Tibial artery (tissue), 4 donors: ENCODE measurements around the gene KYAT1.

Experiments
- DNase-seq, 2 donors: peaks; one replicate each; pipeline ENCODE4 v3.0.0-alpha.2; 2019
- H3K27ac ChIP-seq, 2 donors: fragments of 200-600 bp; sonication (generic) in 1 of 2; 1 replicate in 1 of 2; 2 replicates in 1 of 2; pipeline ENCODE4 v1.5.1; 2018 to 2019; ENCODE audit warnings: mild to moderate bottlenecking in 1 of 2
- H3K27me3 ChIP-seq, 2 donors: fragments of 200-600 bp; sonication (generic) in 1 of 2; one replicate each; pipeline versions ENCODE4 v1.5.1 to v1.6.0; 2016 to 2019
- H3K36me3 ChIP-seq, 3 donors: fragments of 200-600 bp; sonication (generic) in 2 of 3; one replicate each; pipeline ENCODE4 v1.5.1; 2016 to 2019; ENCODE audit warnings: mild to moderate bottlenecking in 2 of 3
- H3K4me1 ChIP-seq, 4 donors: fragments of 200-600 bp; sonication (generic) in 2 of 4; 1 replicate in 3 of 4; 2 replicates in 1 of 4; pipeline ENCODE4 v1.5.1; 2016 to 2019
- H3K4me3 ChIP-seq, 2 donors: fragments of 200-600 bp; sonication (generic) in 1 of 2; 1 replicate in 1 of 2; 2 replicates in 1 of 2; pipeline ENCODE4 v1.5.1; 2018 to 2019; ENCODE audit warnings: mild to moderate bottlenecking in 2 of 2
- H3K9me3 ChIP-seq, 3 donors: fragments of 200-600 bp; sonication (generic) in 1 of 3; one replicate each; pipeline ENCODE4 v1.5.1; 2016 to 2019
- intact Hi-C: fragments of 100-400 bp; cut with DNase I; formaldehyde crosslinking; loops from one replicate; pipeline ENCODE4 v1.15.0; 2023; ENCODE audit warnings: low total_unique reads
- TF ChIP-seq, protein P1 (sequence below), 2 experiments: fragments of 200-600 bp in 1 of 2; fragments of 450-650 bp in 1 of 2; IDR thresholded peaks; one replicate each; pipeline ENCODE4 v1.5.1; 2017 to 2019; ENCODE audit warnings: antibody characterized with exemption in 2 of 2, mild to moderate bottlenecking in 1 of 2, moderate library complexity in 1 of 2

The KYAT1 gene

DNA sequence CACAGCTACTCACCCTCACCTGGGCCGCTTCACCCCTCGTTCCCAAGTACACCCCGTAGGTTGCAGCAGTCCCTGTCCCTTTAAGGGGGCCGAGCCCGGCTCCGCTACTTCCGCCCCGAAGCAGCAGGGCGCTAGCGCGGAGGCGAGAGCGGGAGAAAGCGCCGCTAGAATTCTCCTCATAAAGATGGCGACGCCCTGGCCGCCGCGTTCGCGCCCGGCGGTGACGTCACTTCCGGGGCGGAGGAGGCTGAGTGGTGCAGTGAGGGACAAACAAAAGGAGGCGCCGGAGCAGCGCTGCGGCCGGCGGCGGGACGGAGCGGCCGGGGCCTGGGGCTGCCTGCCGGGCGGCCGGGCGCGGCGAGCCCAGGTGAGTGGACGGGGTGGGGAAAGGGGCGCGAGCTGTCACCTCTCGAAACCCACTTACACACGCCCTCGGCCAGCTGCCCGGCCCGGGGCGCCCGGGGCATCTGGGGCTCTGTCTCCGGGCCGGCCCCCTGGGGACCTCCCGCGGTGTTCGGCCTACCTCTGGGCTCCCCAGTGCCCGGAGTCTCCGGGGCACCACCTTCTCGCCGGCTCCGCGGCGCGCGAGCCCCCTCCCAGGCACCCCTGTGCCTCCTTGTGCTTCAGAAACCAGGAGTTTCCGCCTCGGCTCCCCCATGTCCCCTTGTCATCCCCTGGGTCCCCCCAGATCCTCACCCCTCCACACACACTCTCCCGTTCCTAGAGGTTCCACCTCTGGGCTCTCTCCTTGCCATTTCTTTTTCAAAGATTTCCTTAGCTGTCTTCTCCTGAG is at the start of gene KYAT1, which contains the start of gene LRRC8A:
Gene KYAT1, minus strand, starts transcription at position 67 of the 793 bp plus-strand sequence. CDS start 36,545 bp downstream, outside the sequence.
Gene LRRC8A, plus strand, starts transcription at position 250 of the 793 bp plus-strand sequence. CDS start 25,032 bp downstream, outside the sequence.
- peak within 1 kb of the TSS; percentile 94 to 98 for H3K27ac ChIP-seq
- H3K9me3 ChIP-seq = no peaks in the 10 kb centered on the region
- peak within 1 kb of the TSS; percentile 84 to 96 for H3K4me3 ChIP-seq
- TF ChIP-seq, protein P1, sequence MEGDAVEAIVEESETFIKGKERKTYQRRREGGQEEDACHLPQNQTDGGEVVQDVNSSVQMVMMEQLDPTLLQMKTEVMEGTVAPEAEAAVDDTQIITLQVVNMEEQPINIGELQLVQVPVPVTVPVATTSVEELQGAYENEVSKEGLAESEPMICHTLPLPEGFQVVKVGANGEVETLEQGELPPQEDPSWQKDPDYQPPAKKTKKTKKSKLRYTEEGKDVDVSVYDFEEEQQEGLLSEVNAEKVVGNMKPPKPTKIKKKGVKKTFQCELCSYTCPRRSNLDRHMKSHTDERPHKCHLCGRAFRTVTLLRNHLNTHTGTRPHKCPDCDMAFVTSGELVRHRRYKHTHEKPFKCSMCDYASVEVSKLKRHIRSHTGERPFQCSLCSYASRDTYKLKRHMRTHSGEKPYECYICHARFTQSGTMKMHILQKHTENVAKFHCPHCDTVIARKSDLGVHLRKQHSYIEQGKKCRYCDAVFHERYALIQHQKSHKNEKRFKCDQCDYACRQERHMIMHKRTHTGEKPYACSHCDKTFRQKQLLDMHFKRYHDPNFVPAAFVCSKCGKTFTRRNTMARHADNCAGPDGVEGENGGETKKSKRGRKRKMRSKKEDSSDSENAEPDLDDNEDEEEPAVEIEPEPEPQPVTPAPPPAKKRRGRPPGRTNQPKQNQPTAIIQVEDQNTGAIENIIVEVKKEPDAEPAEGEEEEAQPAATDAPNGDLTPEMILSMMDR (IDR thresholded peaks at IDR 0.05) = peak in 1 of 2 experiments; percentile 10
- peak; percentile 98 to 99 for DNase-seq
- H3K36me3 ChIP-seq = peaks cover 5 to 27% (median 17%) of the 10 kb centered on the region in 3 donors
- intact Hi-C loops = loop anchor here (5.0 kb wide), 1 partner anchor 40 kb away; the partner anchor contains the start of gene PHYHD1
- no peaks in the 10 kb centered on the region for H3K27me3 ChIP-seq
- H3K4me1 ChIP-seq = peaks cover 7 to 79% (median 65%) of the 10 kb centered on the region in 4 donors

GRCh38 chr9:128929560-128929959 is 47.8 kb upstream of the KYAT1 start:
- no peaks in the 10 kb centered on the region for H3K9me3 ChIP-seq
- H3K27me3 ChIP-seq = no peaks in the 10 kb centered on the region
- H3K36me3 ChIP-seq = peaks cover 0 to 34% (median 7%) of the 10 kb centered on the region in 3 donors
- no peak overlapping the region for H3K27ac ChIP-seq
- TF ChIP-seq, protein P1 (IDR thresholded peaks at IDR 0.05) = no peak
- intact Hi-C loops = loop anchor here (2.0 kb wide), 1 partner anchor 67 kb away; no protein-coding TSS in a partner anchor
- peaks cover 0 to 12% (median 4%) of the 10 kb centered on the region in 4 donors for H3K4me1 ChIP-seq
- DNase-seq = no peak
- no peak overlapping the region for H3K4me3 ChIP-seq

- intact Hi-C loops = loop anchor here (2.0 kb wide), 1 partner anchor 66 kb away; no protein-coding TSS in a partner anchor
- H3K27ac ChIP-seq = no peak overlapping the region
- no peak for DNase-seq
Observed at GRCh38 chr9:128928624-128929023, 46.9 kb upstream of the KYAT1 start.

GRCh38 chr9:128927731-128928411 is 46.1 kb upstream of the KYAT1 start:
- DNase-seq = no peak
- Histone ChIP-seq H3K27ac (peak overlapping the region in 1 of 2 donors; percentile 2), H3K4me3 (no peak overlapping the region), H3K4me1 (peaks cover 0 to 21% (median 13%) of the 10 kb centered on the region in 4 donors), H3K27me3 (no peaks in the 10 kb centered on the region), H3K36me3 (peaks cover 0 to 20% (median 0%) of the 10 kb centered on the region in 3 donors), H3K9me3 (no peaks in the 10 kb centered on the region)
- intact Hi-C loops = loop anchor here (2.0 kb wide), 1 partner anchor 65 kb away; no protein-coding TSS in a partner anchor
- TF ChIP-seq, protein P1 (IDR thresholded peaks at IDR 0.05) = peak; percentile 86 to 91

More at GRCh38 chr9:128928624-128929023, 46.9 kb upstream of the KYAT1 start:
- Histone ChIP-seq H3K36me3 (peaks cover 0 to 25% (median 2%) of the 10 kb centered on the region in 3 donors), H3K27me3 (no peaks in the 10 kb centered on the region), H3K4me1 (peaks cover 0 to 13% (median 5%) of the 10 kb centered on the region in 4 donors), H3K9me3 (no peaks in the 10 kb centered on the region), H3K4me3 (no peak overlapping the region)
- TF ChIP-seq, protein P1 (IDR thresholded peaks at IDR 0.05) = no peak

DNA sequence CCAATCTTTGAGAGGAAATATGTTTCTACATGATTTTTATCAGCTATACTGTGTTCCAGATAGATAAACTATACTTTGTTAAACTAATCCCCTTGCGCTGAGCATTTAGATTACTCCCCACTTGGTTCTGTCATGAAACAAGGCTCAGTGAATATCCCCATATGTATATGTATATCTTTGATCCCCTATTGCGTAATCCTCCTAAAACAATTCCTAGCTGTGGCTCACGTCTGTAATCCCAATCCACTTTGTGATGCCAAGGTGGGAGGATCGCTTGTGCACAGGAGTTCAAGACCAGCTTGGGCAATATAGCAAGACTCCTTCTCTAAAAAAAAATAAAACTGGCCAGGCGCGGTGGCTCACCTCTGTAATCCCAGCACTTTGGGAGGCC is 41.7 kb upstream of the KYAT1 start:
- DNase-seq = no peak
- intact Hi-C loops = loop anchor here (5.0 kb wide), 1 partner anchor 41 kb away; the partner anchor contains the start of genes KYAT1 and LRRC8A
- H3K9me3 ChIP-seq = no peaks in the 10 kb centered on the region
- H3K4me3 ChIP-seq = no peak overlapping the region
- peaks cover 0 to 16% (median 10%) of the 10 kb centered on the region in 3 donors for H3K36me3 ChIP-seq
- peaks cover 5 to 65% (median 55%) of the 10 kb centered on the region in 4 donors for H3K4me1 ChIP-seq
- H3K27ac ChIP-seq = peak overlapping the region; percentile 95 to 98
- no peaks in the 10 kb centered on the region for H3K27me3 ChIP-seq
- TF ChIP-seq, protein P1 (IDR thresholded peaks at IDR 0.05) = no peak
